NCI-H460 (cell line): ENCODE results near the gene CHMP4A. TPM values are rescaled to one million over a fixed set of nuclear protein-coding genes. Genes with fewer than 3 reads are reported as not detected.
A peak's percentile ranks its signal among the peaks of the same experiment; 100 is the strongest.
"Not testable (repeated sequence)": the region's sequence is repeated elsewhere in the genome, so short reads cannot be mapped to it uniquely, and the experiment has no call there.

Experiments
- DNase-seq: peaks from one replicate; pipeline ENCODE4 v3.0.0-alpha.2; 2016; ENCODE audit warnings: low read depth; ENCODE audit errors: extremely low read depth
- total RNA-seq: library from RNA; depleted of rRNA; stranded (reverse); fragments of >200 nt; shearing (Covaris generic); gene quantifications from 2 replicates; pipeline ENCODE4 v1.2.3, GENCODE V29; 2014

The CHMP4A gene
- total RNA-seq, 1 experiment from 2014 or later = 82.4 TPM

GRCh38 chr14:24249230-24250021 lies 36.1 kb upstream of the CHMP4A start:
- no peak for DNase-seq

DNA sequence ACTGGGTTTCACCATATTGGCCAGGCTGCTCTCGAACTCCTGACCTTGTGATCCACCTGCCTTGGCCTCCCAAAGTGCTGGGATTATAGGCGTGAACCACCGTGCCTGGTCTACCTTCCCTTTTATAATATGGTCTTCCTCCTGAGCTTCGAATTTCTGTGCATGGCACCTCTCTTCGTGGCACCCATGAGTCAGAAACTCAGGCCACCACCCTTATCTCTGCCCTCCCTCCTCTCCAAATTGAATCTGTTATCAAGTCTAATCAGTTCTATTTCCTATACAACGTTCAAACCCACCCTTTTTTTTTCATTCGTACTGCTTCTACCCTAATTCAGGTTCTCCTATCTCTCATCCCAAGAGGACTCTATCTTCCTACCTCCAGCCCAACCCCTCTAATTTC lies 34.1 kb upstream of the CHMP4A start:
- DNase-seq = no peak

- no peak for DNase-seq
Observed at GRCh38 chr14:24246765-24247212, 33.5 kb upstream of the CHMP4A start.

GRCh38 chr14:24245350-24245749 lies 32.1 kb upstream of the CHMP4A start:
- not testable (repeated sequence) for DNase-seq

GRCh38 chr14:24243336-24243836 lies 30.1 kb upstream of the CHMP4A start:
- DNase-seq = no peak

DNA sequence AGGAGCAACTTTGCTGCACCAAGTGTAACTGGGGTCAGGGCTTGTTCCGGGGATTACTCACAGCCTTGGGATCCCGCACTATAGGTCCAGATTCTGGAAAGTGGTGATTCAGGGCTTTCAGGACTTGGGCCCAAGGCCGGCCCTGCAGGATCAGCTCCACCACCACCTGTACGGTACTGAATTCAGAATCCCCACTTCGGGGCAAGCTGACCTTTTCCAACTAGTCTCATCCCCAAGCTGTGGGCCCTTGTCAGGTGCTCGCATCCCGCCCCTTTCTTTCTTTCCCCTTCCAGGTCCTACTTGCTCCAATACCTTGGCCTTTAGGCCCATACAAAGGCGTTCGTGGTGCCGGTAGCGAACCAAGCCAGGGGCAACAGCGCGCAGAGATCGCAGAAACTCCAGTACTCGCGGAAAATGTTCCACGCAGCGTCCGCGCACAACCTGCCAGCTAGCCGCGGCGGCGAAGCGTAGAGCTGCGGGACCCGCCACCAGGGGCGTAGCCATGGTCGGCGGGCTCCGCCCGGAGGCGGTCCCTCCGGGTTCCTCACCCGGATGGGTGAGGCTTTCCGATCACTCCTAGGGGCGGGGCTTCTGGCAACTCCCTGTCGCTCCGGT lies 28.6 kb upstream of the CHMP4A start:
- DNase-seq = peak; percentile 90

GRCh38 chr14:24240110-24240918 lies 27.0 kb upstream of the CHMP4A start:
- DNase-seq = no peak

- no peak for DNase-seq
Observed at GRCh38 chr14:24238527-24239037, 25.3 kb upstream of the CHMP4A start.

- DNase-seq = no peak
Observed at GRCh38 chr14:24238123-24238522, 24.8 kb upstream of the CHMP4A start.

GRCh38 chr14:24237463-24237955 lies 24.2 kb upstream of the CHMP4A start:
- no peak for DNase-seq

DNA sequence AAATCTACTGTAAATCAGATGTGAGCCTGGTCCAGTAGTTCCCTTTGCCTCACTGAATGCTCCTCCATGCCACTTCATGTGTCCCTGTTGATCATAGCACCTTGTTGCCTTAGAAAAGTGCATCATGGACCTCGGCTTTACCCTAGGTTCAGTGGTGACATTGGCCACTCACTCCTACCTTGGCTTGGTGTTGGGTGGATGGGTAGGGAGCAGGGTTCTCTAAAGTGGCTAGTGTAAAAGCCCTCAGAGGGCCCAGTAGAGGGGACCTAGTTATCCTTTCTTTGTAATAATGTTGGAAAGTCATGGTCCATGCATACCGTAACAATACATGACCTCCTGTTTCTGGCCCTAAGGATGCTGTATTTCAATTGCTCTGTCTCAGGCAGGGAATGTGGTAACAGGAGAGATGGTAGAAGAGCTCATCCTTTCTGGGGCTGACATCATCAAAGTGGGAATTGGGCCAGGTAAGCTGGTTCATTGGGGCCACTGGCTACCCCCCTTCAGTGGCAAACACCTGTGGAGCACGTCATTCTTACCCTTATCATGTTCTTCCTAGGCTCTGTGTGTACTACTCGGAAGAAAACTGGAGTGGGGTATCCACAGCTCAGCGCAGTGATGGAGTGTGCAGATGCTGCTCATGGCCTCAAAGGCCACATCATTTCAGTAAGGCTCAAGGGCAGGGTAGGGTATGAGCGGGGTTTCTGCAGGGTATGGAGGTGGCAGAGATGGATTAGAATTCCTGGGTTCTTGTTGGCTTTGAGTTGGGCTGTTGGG lies 23.6 kb upstream of the CHMP4A start:
- no peak for DNase-seq

- DNase-seq = no peak
Observed at GRCh38 chr14:24235804-24236688, 22.8 kb upstream of the CHMP4A start.

DNA sequence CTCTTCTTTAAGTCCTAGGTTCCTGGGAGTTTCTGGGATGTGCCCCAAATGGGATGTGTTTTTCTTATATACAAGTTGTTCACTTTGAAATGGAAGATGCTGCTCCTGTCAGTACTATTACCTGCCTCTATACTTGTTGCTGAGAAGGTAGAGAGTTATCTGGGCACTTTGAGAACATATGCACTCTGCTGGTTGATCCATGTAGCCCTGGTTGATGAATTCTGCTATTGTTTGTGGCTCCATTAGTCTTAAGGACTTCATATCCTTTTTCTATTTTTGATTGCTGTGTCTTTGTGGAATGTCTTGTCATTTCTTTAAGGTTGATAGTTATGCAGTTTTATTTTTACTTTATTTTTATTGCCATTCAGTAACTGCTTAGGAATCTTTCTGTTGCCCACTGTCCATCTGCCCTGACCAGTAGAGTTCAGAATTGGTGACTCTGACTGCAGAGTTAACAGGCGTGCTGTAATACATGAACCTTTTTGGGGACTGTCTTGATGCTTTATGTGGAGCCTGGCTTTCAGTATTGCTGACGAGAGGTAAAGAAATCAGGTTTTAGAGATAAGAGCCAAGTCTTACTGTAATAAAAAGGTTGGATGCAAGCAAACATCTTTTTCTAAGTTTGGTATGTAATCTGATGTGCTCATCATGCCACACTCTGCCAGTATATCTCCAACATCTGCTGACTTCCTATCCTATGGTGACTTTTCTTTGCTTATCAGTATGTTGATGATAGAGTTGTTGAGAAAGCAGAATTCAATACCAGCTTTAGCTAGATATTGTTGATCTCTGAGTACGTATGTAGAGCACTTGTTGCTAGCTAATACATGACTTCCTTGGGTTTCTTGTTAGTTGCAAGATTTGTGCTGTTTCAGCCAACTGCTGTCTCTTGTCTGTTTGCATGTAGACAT lies 21.1 kb upstream of the CHMP4A start:
- DNase-seq = no peak

GRCh38 chr14:24233538-24233866 lies 20.2 kb upstream of the CHMP4A start:
- DNase-seq = no peak

GRCh38 chr14:24232645-24233537 lies 19.6 kb upstream of the CHMP4A start, which contains the start of gene GMPR2:
Gene GMPR2 (plus strand): TSS chr14:24232929. CDS start chr14:24233254, 325 bp downstream.
- no peak for DNase-seq

GRCh38 chr14:24232121-24232644 lies 18.9 kb upstream of the CHMP4A start, which contains the start of gene NEDD8:
Gene NEDD8 (minus strand): TSS chr14:24232367. CDS start chr14:24232267, 100 bp downstream.
- DNase-seq = peak; percentile 96
